ENCODE results near the gene SYVN1. TPM values are rescaled to one million over a fixed set of nuclear protein-coding genes. Genes with fewer than 3 reads are reported as not detected.

The SYVN1 gene
- total RNA-seq, 1 experiment from 2014 or later, result 68.5 TPM

- intact Hi-C loops (cut with micrococcal nuclease; ENCODE audit: unreplicated experiment), result no loop called here
Observed at GRCh38 chr11:65083834-65084597, 50.3 kb downstream of the SYVN1 start, which contains the start of the genes CDCA5 and ZFPL1. Gene CDCA5 (minus strand): TSS chr11:65084040. CDS start chr11:65083978, 62 bp downstream. Gene ZFPL1 (plus strand): TSS chr11:65084222. CDS start chr11:65084699, 477 bp downstream.

GRCh38 chr11:65083134-65083833, 51.0 kb downstream of the SYVN1 start:
- no peak for DNase-seq
- Mint-ChIP-seq H3K9me3 (ENCODE audit: low read depth, unreplicated experiment) (no peaks in the 10 kb centered on the region), H3K36me3 (ENCODE audit: insufficient read depth, unreplicated experiment) (peaks cover 61% of the 10 kb centered on the region), H3K27me3 (ENCODE audit: unreplicated experiment) (no peaks in the 10 kb centered on the region), H3K4me3 (ENCODE audit: low read depth, unreplicated experiment) (peak overlapping the region; percentile 100), H3K27ac (ENCODE audit: unreplicated experiment) (peak overlapping the region; percentile 97), H3K4me1 (ENCODE audit: low read depth, unreplicated experiment) (peaks cover 39% of the 10 kb centered on the region)
- TSS peak; percentile 57 for BruUV-seq (replicated peaks)
- intact Hi-C loops (cut with micrococcal nuclease; ENCODE audit: unreplicated experiment), result no loop called here
- CTCF ChIA-PET, result no interaction called here
- no peak for TF ChIP-seq CTCF (IDR thresholded peaks at IDR 0.05; ENCODE audit: unreplicated experiment)

More at GRCh38 chr11:65083834-65084597, 50.3 kb downstream of the SYVN1 start, which contains the start of the genes CDCA5 and ZFPL1:
- H3K4me3 Mint-ChIP-seq (ENCODE audit: low read depth, unreplicated experiment), result peak within 1 kb of the TSS; percentile 100
- no peaks in the 10 kb centered on the region for H3K27me3 Mint-ChIP-seq (ENCODE audit: unreplicated experiment)
- TF ChIP-seq CTCF (IDR thresholded peaks at IDR 0.05; ENCODE audit: unreplicated experiment), result no peak
- peak; percentile 97 for DNase-seq
- CTCF ChIA-PET, result no interaction called here
- BruUV-seq (replicated peaks), result no TSS peak
- peaks cover 64% of the 10 kb centered on the region for H3K36me3 Mint-ChIP-seq (ENCODE audit: insufficient read depth, unreplicated experiment)
- H3K4me1 Mint-ChIP-seq (ENCODE audit: low read depth, unreplicated experiment), result peaks cover 32% of the 10 kb centered on the region
- peak within 1 kb of the TSS; percentile 97 for H3K27ac Mint-ChIP-seq (ENCODE audit: unreplicated experiment)
- no peaks in the 10 kb centered on the region for H3K9me3 Mint-ChIP-seq (ENCODE audit: low read depth, unreplicated experiment)

GRCh38 chr11:65078786-65079342, 55.5 kb downstream of the SYVN1 start:
- BruUV-seq (replicated peaks), result no TSS peak
- DNase-seq, result no peak
- Mint-ChIP-seq H3K36me3 (ENCODE audit: insufficient read depth, unreplicated experiment) (peaks cover 36% of the 10 kb centered on the region), H3K27me3 (ENCODE audit: unreplicated experiment) (no peaks in the 10 kb centered on the region), H3K4me3 (ENCODE audit: low read depth, unreplicated experiment) (no peak overlapping the region), H3K27ac (ENCODE audit: unreplicated experiment) (no peak overlapping the region), H3K9me3 (ENCODE audit: low read depth, unreplicated experiment) (no peaks in the 10 kb centered on the region), H3K4me1 (ENCODE audit: low read depth, unreplicated experiment) (peaks cover 33% of the 10 kb centered on the region)
- no peak for TF ChIP-seq CTCF (IDR thresholded peaks at IDR 0.05; ENCODE audit: unreplicated experiment)
- CTCF ChIA-PET, result interaction anchor here (0.6 to 1.2 kb wide), 3 partner anchors 43 to 240 kb away, joined by 3 to 6 read pairs (median 3); partner anchors contain the start of genes FAU, MRPL49 and SNX15
- intact Hi-C loops (cut with micrococcal nuclease; ENCODE audit: unreplicated experiment), result no loop called here

GRCh38 chr11:65078151-65078550, 56.2 kb downstream of the SYVN1 start:
- Mint-ChIP-seq H3K27ac (ENCODE audit: unreplicated experiment) (no peak overlapping the region), H3K27me3 (ENCODE audit: unreplicated experiment) (no peaks in the 10 kb centered on the region)

More at GRCh38 chr11:65078151-65078550, 56.2 kb downstream of the SYVN1 start:
- DNase-seq, result peak; percentile 77
- peaks cover 29% of the 10 kb centered on the region for H3K36me3 Mint-ChIP-seq (ENCODE audit: insufficient read depth, unreplicated experiment)
- intact Hi-C loops (cut with micrococcal nuclease; ENCODE audit: unreplicated experiment), result no loop called here
- CTCF ChIA-PET, result interaction anchor here (0.6 to 1.2 kb wide), 3 partner anchors 44 to 240 kb away, joined by 3 to 6 read pairs (median 3); partner anchors contain the start of genes FAU, MRPL49 and SNX15
- BruUV-seq (replicated peaks), result no TSS peak
- peak; percentile 81 for TF ChIP-seq CTCF (IDR thresholded peaks at IDR 0.05; ENCODE audit: unreplicated experiment)
- H3K4me1 Mint-ChIP-seq (ENCODE audit: low read depth, unreplicated experiment), result peaks cover 33% of the 10 kb centered on the region
- H3K4me3 Mint-ChIP-seq (ENCODE audit: low read depth, unreplicated experiment), result no peak overlapping the region
- H3K9me3 Mint-ChIP-seq (ENCODE audit: low read depth, unreplicated experiment), result no peaks in the 10 kb centered on the region

Measured in Calu3 (cell line).